H1 (cell line): ENCODE data around the gene IFIT1. TPM values are rescaled to one million over a fixed set of nuclear protein-coding genes. Genes with fewer than 3 reads are reported as not detected.

Experiments
- CTCF ChIA-PET: fragments of 300-600 bp; sonication (Branson Sonifier 250); formaldehyde crosslinking; loops from one replicate; lab custom pipeline; 2021; ENCODE audit not compliant: partially characterized antibody; lab: Charles Lee
- POLR2A ChIA-PET: fragments of 300-600 bp; sonication (Branson Sonifier 250); formaldehyde crosslinking; loops from one replicate; lab custom pipeline; 2021; ENCODE audit warnings: inconsistent platforms; ENCODE audit not compliant: partially characterized antibody; lab: Charles Lee
- DNase-seq, 2 experiments: peaks; one replicate each; pipeline versions ENCODE4 v3.0.0 to v3.0.0-alpha.2; 2010 to 2022; ENCODE audit warnings: low spot score in 2 of 2, low read depth in 1 of 2, mixed read lengths in 1 of 2
- FAIRE-seq: peaks from 2 replicates; lab custom pipeline; 2011; peaks lifted over from hg19 to GRCh38; lab: Jason Lieb, UNC
- H2AFZ ChIP-seq: 2 replicates; pipeline ENCODE4 v1.8.1; 2012; ENCODE audit warnings: low read length, inconsistent platforms
- H2AK5ac ChIP-seq: 2 replicates; pipeline ENCODE4 v1.6.1; 2013; ENCODE audit warnings: low read depth, low read length
- H2BK120ac ChIP-seq: replicated peaks from 2 replicates; pipeline ENCODE3; 2013; ENCODE audit warnings: low read depth, low read length, inconsistent platforms
- H2BK12ac ChIP-seq: 2 replicates; pipeline ENCODE4 v1.6.1; 2013; ENCODE audit warnings: low read depth, low read length
- H2BK15ac ChIP-seq: 2 replicates; pipeline ENCODE4 v1.6.1; 2013; ENCODE audit warnings: low read length
- H2BK20ac ChIP-seq: 2 replicates; pipeline ENCODE4 v1.6.1; 2013; ENCODE audit warnings: low read length
- H2BK5ac ChIP-seq: 2 replicates; pipeline ENCODE4 v1.6.1; 2013; ENCODE audit warnings: low read depth, low read length
- H3K14ac ChIP-seq: 2 replicates; pipeline ENCODE4 v1.6.1; 2013; ENCODE audit warnings: inconsistent platforms; ENCODE audit not compliant: insufficient read length
- H3K18ac ChIP-seq: 2 replicates; pipeline ENCODE4 v1.6.1; 2013; ENCODE audit warnings: low read length; ENCODE audit errors: extremely low read depth
- H3K23ac ChIP-seq: 2 replicates; pipeline ENCODE4 v1.6.1; 2013; ENCODE audit warnings: inconsistent platforms; ENCODE audit not compliant: insufficient read length
- H3K23me2 ChIP-seq: 2 replicates; pipeline ENCODE4 v1.6.1; 2013; ENCODE audit warnings: low read depth, low read length
- H3K27ac ChIP-seq: 2 replicates; pipeline ENCODE4 v1.6.1; 2011; ENCODE audit warnings: low read depth, low read length, inconsistent platforms
- H3K27me3 ChIP-seq, 4 experiments: replicated peaks in 1 of 4; 1 replicate in 1 of 4; 2 replicates in 3 of 4; pipeline versions ENCODE4 v1.6.1 to v1.8.1; 2011 to 2013; ENCODE audit warnings: low read length in 3 of 4, mild to moderate bottlenecking in 3 of 4, inconsistent platforms in 2 of 4, mixed read lengths in 2 of 4, moderate library complexity in 1 of 4; ENCODE audit not compliant: control insufficient read depth in 3 of 4, insufficient read depth in 3 of 4; ENCODE audit errors: extremely low read depth in 1 of 4
- H3K36me3 ChIP-seq, 4 experiments: 2 replicates each; pipeline versions ENCODE4 v1.6.1 to v1.8.1; 2011 to 2013; ENCODE audit warnings: mild to moderate bottlenecking in 4 of 4, low read length in 3 of 4, moderate library complexity in 2 of 4, control low read depth in 1 of 4, inconsistent platforms in 1 of 4; ENCODE audit not compliant: insufficient read depth in 4 of 4, control insufficient read depth in 2 of 4
- H3K4ac ChIP-seq: replicated peaks from 2 replicates; pipeline ENCODE3; 2013; ENCODE audit warnings: low read length, low read depth, mixed read lengths, inconsistent platforms; ENCODE audit not compliant: insufficient read length
- H3K4me1 ChIP-seq, 4 experiments: replicated peaks in 1 of 4; 1 replicate in 1 of 4; 2 replicates in 3 of 4; pipeline versions ENCODE4 v1.6.1 to v1.8.1; 2011 to 2013; ENCODE audit warnings: low read length in 3 of 4, inconsistent platforms in 2 of 4, mixed read lengths in 1 of 4; ENCODE audit not compliant: insufficient read depth in 4 of 4, control insufficient read depth in 3 of 4
- H3K4me2 ChIP-seq, 2 experiments: 2 replicates each; pipeline versions ENCODE4 v1.6.1 to v1.8.1; 2011 to 2013; ENCODE audit warnings: low read depth in 2 of 2, low read length in 2 of 2, control low read depth in 1 of 2, inconsistent platforms in 1 of 2, mild to moderate bottlenecking in 1 of 2; ENCODE audit not compliant: insufficient read depth in 1 of 2
- H3K4me3 ChIP-seq, 4 experiments: fragments of 200-600, 300-600 bp in 1 of 4; sonication (generic), shearing (Covaris generic), sonication (Bioruptor Twin) in 1 of 4; 2 replicates each; pipeline versions ENCODE4 v1.5.1 to v1.8.1; 2011 to 2016; ENCODE audit warnings: low read length in 4 of 4, low read depth in 3 of 4, control low read depth in 2 of 4, inconsistent platforms in 2 of 4, mild to moderate bottlenecking in 2 of 4, mixed read lengths in 1 of 4, moderate library complexity in 1 of 4; ENCODE audit not compliant: insufficient read depth in 2 of 4; ENCODE audit errors: extremely low read depth in 1 of 4
- H3K56ac ChIP-seq: replicated peaks from 2 replicates; pipeline ENCODE3; 2013; ENCODE audit warnings: low read depth, mild to moderate bottlenecking, mixed read lengths, low read length, inconsistent platforms; ENCODE audit not compliant: insufficient read length
- H3K79me1 ChIP-seq: 2 replicates; pipeline ENCODE4 v1.6.1; 2013; ENCODE audit warnings: low read depth, low read length, control low read depth
- H3K79me2 ChIP-seq, 2 experiments: 2 replicates each; pipeline versions ENCODE4 v1.6.1 to v1.8.1; 2012 to 2013; ENCODE audit warnings: low read length in 2 of 2, mild to moderate bottlenecking in 2 of 2, inconsistent platforms in 1 of 2; ENCODE audit not compliant: insufficient read depth in 2 of 2, control insufficient read depth in 1 of 2
- H3K9ac ChIP-seq, 4 experiments: replicated peaks in 1 of 4; 1 replicate in 1 of 4; 2 replicates in 3 of 4; pipeline versions ENCODE4 v1.6.1 to v1.8.1; 2011 to 2013; ENCODE audit warnings: low read depth in 3 of 4, low read length in 3 of 4, control low read depth in 2 of 4, mild to moderate bottlenecking in 2 of 4, moderate library complexity in 2 of 4, inconsistent platforms in 1 of 4; ENCODE audit errors: extremely low read depth in 1 of 4
- H3K9me3 ChIP-seq, 2 experiments: 2 replicates each; pipeline versions ENCODE4 v1.6.1 to v1.8.1; 2012 to 2013; ENCODE audit warnings: mild to moderate bottlenecking in 2 of 2, moderate library complexity in 2 of 2, control low read depth in 1 of 2, inconsistent platforms in 1 of 2, low read depth in 1 of 2, low read length in 1 of 2, mixed read lengths in 1 of 2; ENCODE audit not compliant: insufficient read depth in 2 of 2
- H4K20me1 ChIP-seq, 2 experiments: replicated peaks in 1 of 2; 2 replicates each; pipeline versions ENCODE3 to v1.8.1; 2011 to 2013; ENCODE audit warnings: inconsistent platforms in 2 of 2, low read length in 2 of 2, mild to moderate bottlenecking in 1 of 2; ENCODE audit not compliant: insufficient read depth in 2 of 2, control insufficient read depth in 1 of 2
- H4K5ac ChIP-seq: 2 replicates; pipeline ENCODE4 v1.6.1; 2013; ENCODE audit warnings: low read length, low read depth, mixed read lengths, inconsistent platforms; ENCODE audit not compliant: insufficient read length
- H4K8ac ChIP-seq: 2 replicates; pipeline ENCODE4 v1.8.0; 2013; ENCODE audit warnings: mild to moderate bottlenecking, moderate library complexity, low read length, inconsistent platforms; ENCODE audit not compliant: insufficient read depth; ENCODE audit errors: extremely low read depth
- H4K91ac ChIP-seq: replicated peaks from 2 replicates; pipeline ENCODE3; 2013; ENCODE audit warnings: low read length, mixed read lengths, inconsistent platforms; ENCODE audit not compliant: insufficient read length
- CREB1 ChIP-seq: IDR thresholded peaks from 2 replicates; pipeline ENCODE4 v1.6.1; 2012; ENCODE audit warnings: inconsistent platforms
- GTF2F1 ChIP-seq: IDR thresholded peaks from 2 replicates; pipeline ENCODE4 v1.6.1; 2012; ENCODE audit warnings: low read depth, low read length, improper control_type of control experiment, borderline replicate concordance
- MAFK ChIP-seq: IDR thresholded peaks from 2 replicates; pipeline ENCODE4 v1.6.1; 2012; ENCODE audit warnings: low read depth, mild to moderate bottlenecking, improper control_type of control experiment, low read length
- PHF8 ChIP-seq: fragments of 200-600 bp; sonication (generic); conservative IDR thresholded peaks from 2 replicates; pipeline ENCODE4 v1.7.1; 2012; ENCODE audit warnings: low read depth, mild to moderate bottlenecking, inconsistent platforms, low read length, moderate library complexity
- RXRA ChIP-seq: IDR thresholded peaks from 2 replicates; pipeline ENCODE4 v1.6.1; 2011; ENCODE audit warnings: low read depth, mild to moderate bottlenecking, low read length, moderate library complexity; ENCODE audit not compliant: insufficient read depth
- SIRT6 ChIP-seq: IDR thresholded peaks from one replicate; pipeline ENCODE4 v1.7.1; 2012; ENCODE audit warnings: low read length, inconsistent platforms
- SP1 ChIP-seq: IDR thresholded peaks from 2 replicates; pipeline ENCODE4 v1.6.1; 2011; ENCODE audit warnings: low read depth, low read length
- TBP ChIP-seq: IDR thresholded peaks from 2 replicates; pipeline ENCODE4 v1.6.1; 2011; ENCODE audit warnings: low read depth, low read length, improper control_type of control experiment
- TCF12 ChIP-seq: IDR thresholded peaks from 2 replicates; pipeline ENCODE4 v1.6.1; 2011; ENCODE audit warnings: low read depth, mild to moderate bottlenecking, low read length
- WGBS, 2 experiments: shearing (Covaris generic) in 1 of 2; methylation state at CpG; one replicate each; pipeline versions ENCODE4 v1.1.6 to v1.1.7; 2013 to 2015; ENCODE audit warnings: low lambda C conversion rate in 2 of 2, mixed read lengths in 2 of 2, inconsistent platforms in 1 of 2, low coverage in 1 of 2, missing lambda C conversion rate in 1 of 2; ENCODE audit not compliant: insufficient replicate concordance in 2 of 2, insufficient coverage in 1 of 2, insufficient read length in 1 of 2; ENCODE audit errors: extremely low coverage in 1 of 2, missing lambda C conversion rate in 1 of 2; 5-methylcytosine and 5-hydroxymethylcytosine counted together
- polyA plus RNA-seq, 7 experiments: library from polyadenylated mRNA; depleted of rRNA in 3 of 7; stranded (reverse) in 5 of 7; unstranded in 2 of 7; fragments of >200 nt in 5 of 7; fragments of 200-250 nt in 2 of 7; gene quantifications; 1 replicate in 5 of 7; 2 replicates in 1 of 7; 4 replicates in 1 of 7; pipeline versions ENCODE4 v1.2.1 to v1.2.3, GENCODE V29; 2011 to 2013; ENCODE audit warnings: missing spikeins in 2 of 7, mixed read lengths in 2 of 7
- total RNA-seq: library from RNA; stranded (reverse); fragmentation: NEBNext Ultra II Directional; extraction: Animal tissue kit (Norgen Biotek cat#: 25700); gene quantifications from 2 replicates; pipeline ENCODE4 v1.2.1, GENCODE V29; 2021
- TF ChIP-seq, protein P1 (sequence below): IDR thresholded peaks from 2 replicates; pipeline ENCODE4 v1.6.1; 2012; ENCODE audit warnings: low read length, inconsistent platforms
- TF ChIP-seq, protein P2 (sequence below): IDR thresholded peaks from 2 replicates; pipeline ENCODE4 v1.6.1; 2012; ENCODE audit warnings: inconsistent platforms

IFIT1 gene
- total and polyA plus RNA-seq, 2 of the 8 experiments (the other 6 are each of a cell fraction or from before 2014, with no cell fraction given): 0.94 to 1.5 TPM

DNA sequence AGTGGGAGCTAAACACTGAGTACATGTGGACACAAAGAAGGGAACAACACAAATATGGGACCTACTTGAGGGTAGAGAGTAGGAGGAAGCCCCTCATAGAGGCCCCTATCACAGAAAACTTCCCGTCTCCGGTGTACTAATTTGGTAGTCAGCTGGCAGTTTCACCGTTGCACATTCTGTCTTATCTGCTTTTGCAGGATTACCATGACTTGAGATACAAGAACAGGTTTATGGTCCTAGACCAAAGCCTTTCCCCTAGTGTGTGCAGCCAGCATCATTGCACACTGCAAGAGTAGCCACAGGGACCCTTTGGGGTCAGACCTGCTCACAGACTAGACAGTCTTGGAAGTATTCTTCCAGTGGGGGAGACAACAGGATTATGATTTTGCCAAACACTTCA lies 20.4 kb upstream of the IFIT1 start:
- Histone ChIP-seq H3K4ac (no peak overlapping the region), H4K5ac (no peak overlapping the region), H2AK5ac (no peak overlapping the region), H2BK15ac (no peak overlapping the region), H2AFZ (no peak overlapping the region), H2BK20ac (no peak overlapping the region), H3K56ac (no peak overlapping the region), H3K23ac (no peak overlapping the region), H3K27ac (no peak overlapping the region), H2BK120ac (no peak overlapping the region), H3K79me2 (no peaks in the 10 kb centered on the region), H3K79me1 (no peaks in the 10 kb centered on the region), H2BK5ac (no peak overlapping the region), H3K4me2 (no peak overlapping the region), H3K18ac (no peak overlapping the region), H3K4me1 (peaks cover 0 to 6% (median 0%) of the 10 kb centered on the region in 4 experiments; a peak in 1 of 7 replicates), H4K20me1 (no peaks in the 10 kb centered on the region), H4K8ac (no peak overlapping the region), H3K9me3 (no peaks in the 10 kb centered on the region), H3K36me3 (no peaks in the 10 kb centered on the region), H3K23me2 (no peaks in the 10 kb centered on the region; the same call in 1 of the 2 replicates), H3K9ac (no peak overlapping the region), H3K4me3 (no peak overlapping the region), H3K14ac (no peak overlapping the region), H3K27me3 (no peaks in the 10 kb centered on the region), H2BK12ac (no peak overlapping the region), H4K91ac (no peak overlapping the region)
- no peak for DNase-seq
- CTCF ChIA-PET: interaction anchor here (0.6 to 5.4 kb wide), 9 partner anchors 9 to 69 kb away, joined by 3 to 60 read pairs (median 4); partner anchors contain the start of gene IFIT2
- 93% methylated on average over 3 of the region's 3 CpGs; no CpG with 5 or more reads in 1 of the 2 experiments for WGBS, 2 experiments
- no peak for FAIRE-seq
- POLR2A ChIA-PET: no interaction called here
- TF ChIP-seq SP1 (no peak), TBP (no peak), TCF12 (no peak), GTF2F1 (no peak), RXRA (no peak), MAFK (no peak), PHF8 (no peak), CREB1 (no peak), SIRT6 (no peak)
- TF ChIP-seq, protein P1, sequence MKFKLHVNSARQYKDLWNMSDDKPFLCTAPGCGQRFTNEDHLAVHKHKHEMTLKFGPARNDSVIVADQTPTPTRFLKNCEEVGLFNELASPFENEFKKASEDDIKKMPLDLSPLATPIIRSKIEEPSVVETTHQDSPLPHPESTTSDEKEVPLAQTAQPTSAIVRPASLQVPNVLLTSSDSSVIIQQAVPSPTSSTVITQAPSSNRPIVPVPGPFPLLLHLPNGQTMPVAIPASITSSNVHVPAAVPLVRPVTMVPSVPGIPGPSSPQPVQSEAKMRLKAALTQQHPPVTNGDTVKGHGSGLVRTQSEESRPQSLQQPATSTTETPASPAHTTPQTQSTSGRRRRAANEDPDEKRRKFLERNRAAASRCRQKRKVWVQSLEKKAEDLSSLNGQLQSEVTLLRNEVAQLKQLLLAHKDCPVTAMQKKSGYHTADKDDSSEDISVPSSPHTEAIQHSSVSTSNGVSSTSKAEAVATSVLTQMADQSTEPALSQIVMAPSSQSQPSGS: no peak
- TF ChIP-seq, protein P2, sequence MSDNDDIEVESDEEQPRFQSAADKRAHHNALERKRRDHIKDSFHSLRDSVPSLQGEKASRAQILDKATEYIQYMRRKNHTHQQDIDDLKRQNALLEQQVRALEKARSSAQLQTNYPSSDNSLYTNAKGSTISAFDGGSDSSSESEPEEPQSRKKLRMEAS: no peak
